ENCODE measurements around the gene GP9.
"Not testable (repeated sequence)": the region's sequence is repeated elsewhere in the genome, so short reads cannot be mapped to it uniquely, and the experiment has no call there.

The GP9 gene

GRCh38 chr3:129070086-129070885 lies 9.7 kb downstream of the GP9 start:
- no peak for DNase-seq (ENCODE audit: low read depth)

- DNase-seq (ENCODE audit: low read depth): no peak
Observed at GRCh38 chr3:129077222-129077621, 16.6 kb downstream of the GP9 start.

GRCh38 chr3:129078510-129078909 lies 17.9 kb downstream of the GP9 start:
- no peak for DNase-seq (ENCODE audit: low read depth)

GRCh38 chr3:129081503-129081902 lies 20.9 kb downstream of the GP9 start:
- DNase-seq (ENCODE audit: low read depth): no peak

GRCh38 chr3:129082026-129082425 lies 21.4 kb downstream of the GP9 start:
- no peak for DNase-seq (ENCODE audit: low read depth)

- no peak for DNase-seq (ENCODE audit: low read depth)
Observed at GRCh38 chr3:129084501-129084900, 23.9 kb downstream of the GP9 start.

GRCh38 chr3:129085165-129085715 lies 24.7 kb downstream of the GP9 start:
- no peak for DNase-seq (ENCODE audit: low read depth)

GRCh38 chr3:129085818-129086217 lies 25.2 kb downstream of the GP9 start:
- DNase-seq (ENCODE audit: low read depth): no peak

- no peak for DNase-seq (ENCODE audit: low read depth)
Observed at GRCh38 chr3:129087138-129087702, 26.6 kb downstream of the GP9 start.

GRCh38 chr3:129087904-129088303 lies 27.3 kb downstream of the GP9 start:
- not testable (repeated sequence) for DNase-seq (ENCODE audit: low read depth)

- not testable (repeated sequence) for DNase-seq (ENCODE audit: low read depth)
Observed at GRCh38 chr3:129088312-129088711, 27.7 kb downstream of the GP9 start.

GRCh38 chr3:129095285-129095684 lies 34.7 kb downstream of the GP9 start:
- DNase-seq (ENCODE audit: low read depth): no peak

GRCh38 chr3:129100274-129100673 lies 39.7 kb downstream of the GP9 start:
- no peak for DNase-seq (ENCODE audit: low read depth)

- DNase-seq (ENCODE audit: low read depth): no peak
Observed at GRCh38 chr3:129101370-129102138, 41.0 kb downstream of the GP9 start.

GRCh38 chr3:129103296-129103695 lies 42.7 kb downstream of the GP9 start:
- no peak for DNase-seq (ENCODE audit: low read depth)

GRCh38 chr3:129104051-129104450 lies 43.5 kb downstream of the GP9 start:
- DNase-seq (ENCODE audit: low read depth): no peak

- no peak for DNase-seq (ENCODE audit: low read depth)
Observed at GRCh38 chr3:129104498-129105079, 44.0 kb downstream of the GP9 start.

GRCh38 chr3:129105862-129106261 lies 45.3 kb downstream of the GP9 start:
- DNase-seq (ENCODE audit: low read depth): no peak

GRCh38 chr3:129106320-129106719 lies 45.7 kb downstream of the GP9 start:
- no peak for DNase-seq (ENCODE audit: low read depth)

- no peak for DNase-seq (ENCODE audit: low read depth)
Observed at GRCh38 chr3:129106866-129107565, 46.4 kb downstream of the GP9 start.

GRCh38 chr3:129107793-129108192 lies 47.2 kb downstream of the GP9 start:
- DNase-seq (ENCODE audit: low read depth): no peak
